DMS153 treated with DMSO at 0.1 percent for 48 hours (cell line): ENCODE measurements around the gene FZD10.

Source experiments
- DNase-seq: peaks from one replicate; lab custom pipeline; 2025; ENCODE audit not compliant: unreplicated experiment; lab: John Stamatoyannopoulos, UW

Gene FZD10

GRCh38 chr12:130152386-130152785 lies 9.9 kb upstream of the FZD10 start:
- DNase-seq = no peak

GRCh38 chr12:130153803-130154202 lies 8.5 kb upstream of the FZD10 start:
- no peak for DNase-seq

GRCh38 chr12:130154276-130155070 lies 7.8 kb upstream of the FZD10 start:
- no peak for DNase-seq

- no peak for DNase-seq
These were observed 6.7 kb upstream of the FZD10 start for GRCh38 chr12:130155416-130156073.

- DNase-seq = no peak
These were observed 5.5 kb upstream of the FZD10 start for GRCh38 chr12:130156652-130157275.

GRCh38 chr12:130157998-130158753 lies 4.1 kb upstream of the FZD10 start:
- no peak for DNase-seq

- DNase-seq = no peak
These were observed 3.6 kb upstream of the FZD10 start for GRCh38 chr12:130158754-130159059.

GRCh38 chr12:130160306-130160705 lies 2.0 kb upstream of the FZD10 start:
- DNase-seq = no peak

- no peak for DNase-seq
These were observed 1.5 kb upstream of the FZD10 start for GRCh38 chr12:130160711-130161231.

- DNase-seq = no peak
These were observed 712 bp upstream of the FZD10 start for GRCh38 chr12:130161261-130162243.

GRCh38 chr12:130162745-130163460 lies 639 bp downstream of the FZD10 start:
- DNase-seq = no peak

- DNase-seq = no peak
These were observed 1.4 kb downstream of the FZD10 start for GRCh38 chr12:130163461-130164215.

- DNase-seq = no peak
These were observed 1.9 kb downstream of the FZD10 start for GRCh38 chr12:130164216-130164542.

- DNase-seq = no peak
These were observed 2.7 kb downstream of the FZD10 start for GRCh38 chr12:130164936-130165335.

GRCh38 chr12:130166306-130166705 lies 4.0 kb downstream of the FZD10 start:
- no peak for DNase-seq

- DNase-seq = no peak
These were observed 5.3 kb downstream of the FZD10 start for GRCh38 chr12:130167537-130167936.

GRCh38 chr12:130169256-130169655 lies 7.0 kb downstream of the FZD10 start:
- DNase-seq = no peak

- no peak for DNase-seq
These were observed 7.7 kb downstream of the FZD10 start for GRCh38 chr12:130169924-130170323.

- DNase-seq = no peak
These were observed 8.3 kb downstream of the FZD10 start for GRCh38 chr12:130170611-130171010.
